DMS 273 (cell line): Measurements from ENCODE around the gene TRANK1.
"Not testable (repeated sequence)": the region's sequence is repeated elsewhere in the genome, so short reads cannot be mapped to it uniquely, and the experiment has no call there.

Experiments used
- DNase-seq: peaks from one replicate; lab custom pipeline; 2025; ENCODE audit not compliant: unreplicated experiment; lab: John Stamatoyannopoulos, UW

Gene TRANK1

GRCh38 chr3:36894914-36895313 is 49.9 kb downstream of the TRANK1 start:
- no peak for DNase-seq

DNA sequence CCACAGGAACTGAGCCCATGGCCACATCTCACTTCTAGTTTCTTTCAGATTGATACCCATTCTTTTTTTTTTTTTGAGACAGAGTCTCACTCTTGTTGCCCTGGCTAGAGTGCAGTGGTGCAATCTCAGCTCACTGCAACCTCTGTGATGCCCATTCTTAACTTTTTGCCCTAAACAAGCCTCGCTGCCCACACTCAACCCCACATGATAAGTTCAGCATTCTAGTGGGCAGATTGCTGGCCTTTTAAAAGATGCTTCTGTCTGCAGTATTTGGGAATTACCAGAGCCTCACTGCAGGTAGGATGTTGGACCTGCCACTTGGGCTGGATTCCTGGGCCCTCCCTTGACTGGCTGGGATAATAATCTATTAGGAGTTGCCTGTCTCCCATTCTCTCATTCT is 51.0 kb downstream of the TRANK1 start:
- no peak for DNase-seq

DNA sequence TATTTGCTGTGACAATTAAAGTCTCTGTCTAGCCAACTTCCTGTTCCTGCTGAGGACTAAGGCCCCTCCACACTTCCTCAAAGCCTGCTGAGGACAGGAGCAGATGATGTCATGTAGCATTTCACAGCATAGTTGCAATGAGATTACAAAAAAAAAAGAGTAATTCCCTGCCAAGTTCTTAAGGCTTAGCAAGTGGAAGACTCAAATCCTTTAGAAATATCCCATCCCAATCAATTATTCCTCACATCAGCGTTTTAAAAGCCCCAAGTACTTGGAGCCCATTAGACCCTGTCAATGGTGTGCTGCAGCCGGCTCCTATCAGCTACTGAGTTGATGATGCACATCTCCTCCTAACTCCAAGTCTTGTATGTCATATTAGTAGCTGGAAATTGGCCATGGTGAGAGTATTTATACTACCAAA is 51.7 kb downstream of the TRANK1 start:
- DNase-seq: no peak

DNA sequence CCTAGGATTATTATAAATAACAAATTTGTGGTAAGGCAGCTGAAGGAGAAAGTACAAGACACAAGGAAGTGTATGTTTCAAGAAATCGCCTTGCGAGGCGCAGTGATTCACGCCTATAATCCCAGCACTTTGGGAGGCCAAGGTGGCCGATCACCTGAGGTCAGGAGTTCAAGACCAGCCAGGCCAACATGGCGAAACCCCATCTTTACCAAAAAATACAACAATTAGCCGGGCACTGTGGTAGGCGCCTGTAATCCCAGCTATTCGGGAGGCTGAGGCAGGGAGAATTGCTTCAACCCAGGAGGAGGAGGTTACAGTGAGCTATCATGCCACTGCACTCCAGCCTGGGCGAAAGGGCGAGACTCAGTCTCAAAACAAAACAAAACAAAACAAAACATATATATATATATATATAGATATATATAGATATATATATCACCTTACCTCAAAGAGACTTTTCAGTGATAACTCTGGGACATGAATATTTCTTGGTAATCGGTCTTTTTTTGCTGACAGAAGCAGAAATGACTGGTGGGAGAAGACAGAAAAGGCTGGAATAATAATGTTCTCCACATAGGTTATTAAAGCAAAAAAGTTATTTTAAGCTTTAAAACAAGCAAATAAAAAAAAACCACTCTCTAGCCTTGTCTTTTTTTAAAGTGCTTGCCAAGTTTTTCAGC is 52.3 kb downstream of the TRANK1 start:
- DNase-seq: no peak

DNA sequence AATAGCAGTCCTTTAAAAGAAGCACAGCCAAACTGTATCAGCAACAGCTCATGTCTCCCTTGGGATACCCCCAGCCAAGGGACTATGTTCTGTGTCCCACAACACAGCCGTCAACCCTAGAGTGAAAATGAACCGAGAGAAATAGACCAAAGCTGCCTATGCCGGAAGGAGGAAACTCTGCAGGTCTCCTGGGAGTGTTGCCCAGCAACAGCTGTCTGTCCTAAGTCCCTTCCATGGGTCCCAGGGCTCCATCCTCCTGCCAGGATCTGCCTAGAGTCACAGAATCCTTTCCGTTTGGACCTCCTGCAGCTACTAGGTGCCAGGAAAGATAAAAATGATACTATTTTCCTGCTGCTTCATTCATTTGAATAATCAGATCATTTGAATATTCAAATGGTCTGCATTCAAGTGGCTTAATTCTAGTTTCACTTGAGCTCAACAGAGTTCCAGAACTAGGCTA is 53.1 kb downstream of the TRANK1 start:
- DNase-seq: peak; percentile 16

GRCh38 chr3:36891097-36891496 is 53.8 kb downstream of the TRANK1 start:
- not testable (repeated sequence) for DNase-seq

GRCh38 chr3:36890261-36890660 is 54.6 kb downstream of the TRANK1 start:
- DNase-seq: no peak

DNA sequence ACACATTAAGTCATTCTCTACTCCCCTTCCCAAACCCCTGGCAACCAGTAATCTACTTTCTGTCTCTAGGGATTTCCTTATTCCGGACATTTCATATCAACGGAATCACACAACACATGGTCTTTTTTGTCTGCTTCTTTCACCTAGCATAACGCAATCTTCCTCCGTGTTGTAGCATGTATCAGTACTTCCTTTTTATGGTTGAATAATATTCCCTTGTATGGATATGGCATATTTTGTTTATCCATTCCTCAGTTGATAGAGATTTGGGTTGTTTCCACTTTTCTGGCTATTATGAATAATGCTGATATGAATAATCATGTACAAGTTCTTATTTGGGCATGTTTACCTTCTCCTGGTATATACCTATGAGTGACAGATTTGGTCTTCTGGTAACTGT is 63.1 kb downstream of the TRANK1 start:
- no peak for DNase-seq

GRCh38 chr3:36879842-36880241 is 65.0 kb downstream of the TRANK1 start:
- DNase-seq: not testable (repeated sequence)

DNA sequence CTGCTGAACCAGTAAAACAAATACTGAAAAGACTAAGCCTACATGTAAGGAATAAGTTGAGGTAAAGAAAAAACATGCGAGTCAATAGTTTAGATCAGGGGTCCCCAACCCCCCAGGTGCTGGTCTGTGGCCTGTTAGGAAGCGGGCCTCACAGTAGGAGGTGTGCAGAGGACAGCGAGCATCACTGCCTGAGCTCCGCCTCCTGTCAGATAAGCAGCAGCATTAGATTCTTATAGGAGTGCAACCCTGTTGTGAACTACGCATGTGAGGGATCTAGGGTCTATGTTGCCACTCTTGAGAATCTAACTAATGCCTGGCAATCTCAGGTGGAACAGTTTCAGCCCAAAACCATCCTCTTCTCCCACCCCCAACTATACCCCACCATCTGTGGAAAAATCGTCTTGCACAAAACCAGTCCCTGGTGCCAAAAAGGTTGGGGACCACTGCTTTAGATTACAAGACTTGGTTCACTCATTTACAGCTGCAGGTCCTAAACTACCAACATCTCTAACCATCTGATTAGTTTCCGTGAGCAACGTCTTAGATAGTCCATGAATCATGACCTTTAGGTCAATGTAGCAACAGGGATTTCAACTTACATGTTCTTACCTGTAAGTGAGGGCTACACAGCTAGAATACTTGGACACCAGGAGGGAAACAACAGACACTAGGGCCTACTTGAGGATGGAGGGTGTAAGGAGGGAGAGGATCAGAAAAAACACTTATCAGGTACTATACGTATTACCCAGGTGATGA is 66.7 kb downstream of the TRANK1 start:
- DNase-seq: no peak

DNA sequence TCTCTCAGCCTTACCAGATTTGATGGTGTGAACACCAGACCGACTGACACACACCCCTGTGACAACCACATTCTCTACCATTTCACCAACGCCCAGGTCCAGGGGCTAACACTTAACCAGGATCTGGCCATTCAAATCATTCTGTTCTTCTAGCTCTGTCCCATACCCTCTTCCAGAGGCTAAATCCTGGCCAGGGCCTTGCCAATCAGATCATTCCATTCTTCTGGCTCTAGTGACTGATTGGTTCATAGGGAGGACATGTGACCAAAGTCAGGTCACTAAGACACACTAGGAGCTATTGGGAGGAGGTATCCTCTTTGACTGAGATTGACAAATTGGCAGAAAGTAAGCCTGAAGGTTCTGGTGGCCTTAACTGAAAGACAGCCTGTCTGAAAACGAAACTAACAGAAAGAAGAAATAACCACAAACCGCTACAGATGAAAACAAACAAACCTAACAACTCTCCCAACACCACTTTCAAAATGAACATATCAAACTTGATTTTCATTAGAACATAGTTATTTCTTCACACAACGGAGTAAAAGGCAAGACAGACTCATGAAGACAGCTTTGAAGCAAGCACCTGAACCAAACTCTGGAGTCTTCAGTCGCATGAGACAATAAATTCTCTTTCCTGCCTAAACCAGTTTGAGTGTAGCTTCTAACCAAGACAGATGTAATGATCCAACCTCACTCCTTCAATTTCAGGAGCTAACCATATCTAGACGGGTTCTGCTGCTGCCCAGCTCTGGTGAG is 68.5 kb downstream of the TRANK1 start:
- no peak for DNase-seq

DNA sequence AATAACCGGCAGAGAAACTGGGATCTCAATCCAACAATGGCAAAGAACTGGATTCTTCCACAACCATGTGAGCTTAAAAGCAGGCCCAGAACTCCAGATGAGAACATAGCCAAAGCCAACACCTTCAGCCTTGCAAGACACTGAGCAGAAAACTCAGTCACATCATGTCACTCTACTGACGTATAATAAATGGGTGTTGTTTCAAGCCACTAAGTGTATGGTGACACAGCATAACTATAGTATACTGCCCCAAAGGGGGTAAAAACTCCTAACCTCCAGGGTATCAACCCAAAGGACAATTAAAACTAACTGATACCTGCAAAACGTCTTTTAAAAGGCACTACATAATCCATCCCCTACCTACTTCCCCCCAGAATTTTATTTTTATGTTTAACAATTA is 69.5 kb downstream of the TRANK1 start:
- no peak for DNase-seq

DNA sequence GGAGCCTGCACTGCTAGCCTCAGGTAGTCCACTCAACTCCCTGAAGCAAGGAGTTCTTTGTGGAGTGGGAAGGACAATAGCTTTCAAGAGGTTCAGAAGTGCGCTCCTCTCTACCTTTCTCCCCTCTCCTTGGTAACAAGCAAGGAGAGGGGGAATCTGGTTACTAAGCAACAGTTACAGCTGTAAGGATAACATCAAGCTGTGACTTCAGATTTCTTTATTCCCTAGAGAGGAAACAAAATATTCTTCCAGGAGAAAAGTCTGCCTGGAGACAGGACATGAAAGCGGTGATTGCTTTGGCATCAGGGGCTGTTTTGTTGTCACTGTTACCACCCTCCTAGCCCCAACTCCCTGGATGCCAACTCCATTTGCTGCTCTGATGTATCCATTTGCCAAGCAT is 70.4 kb downstream of the TRANK1 start:
- peak; percentile 50 for DNase-seq

- peak; percentile 15 for DNase-seq
These were observed 73.3 kb downstream of the TRANK1 start for GRCh38 chr3:36871379-36872126.

- peak; percentile 75 for DNase-seq
These were observed 76.0 kb downstream of the TRANK1 start for GRCh38 chr3:36868614-36869436.

GRCh38 chr3:36867810-36868209 is 77.0 kb downstream of the TRANK1 start:
- DNase-seq: no peak

- no peak for DNase-seq
These were observed 78.5 kb downstream of the TRANK1 start for GRCh38 chr3:36866368-36866767.

- no peak for DNase-seq
These were observed 80.4 kb downstream of the TRANK1 start for GRCh38 chr3:36864180-36865053.

- DNase-seq: peak; percentile 36
These were observed 82.6 kb downstream of the TRANK1 start for GRCh38 chr3:36862076-36862755.
